A549 (cell line): Measurements from ENCODE around the gene CALML3. TPM values are rescaled to one million over a fixed set of nuclear protein-coding genes. Genes with fewer than 3 reads are reported as not detected.

ENCODE experiments used
- ATAC-seq, 2 experiments: fragments of 200-7000 bp in 1 of 2; fragments of >200 bp in 1 of 2; cut with Nextera tagmentation in 1 of 2; cut with Tn5 transposase in 1 of 2; 3 replicates each; pipeline versions ENCODE4 v1.8.0 to v1.9.1; 2018 to 2020; ENCODE audit warnings: mild to moderate bottlenecking in 1 of 2, moderate library complexity in 1 of 2
- CTCF ChIA-PET: fragments of 300-600 bp; sonication (Branson Sonifier 250); formaldehyde crosslinking; extraction: SDS; loops from one replicate; lab custom pipeline; 2021; ENCODE audit warnings: antibody characterized with exemption, inconsistent platforms; lab: Yijun Ruan, JAX
- POLR2A ChIA-PET: fragments of 350-600 bp; formaldehyde crosslinking; extraction: SDS; loops from one replicate; lab custom pipeline; 2021; ENCODE audit warnings: antibody characterized with exemption, inconsistent platforms; lab: Yijun Ruan, JAX
- DNase-seq, 2 experiments: peaks; one replicate each; pipeline versions ENCODE4 v3.0.0 to v3.0.0-alpha.2; 2011 to 2016; ENCODE audit warnings: low read depth in 1 of 2, low spot score in 1 of 2
- FAIRE-seq: peaks from 2 replicates; lab custom pipeline; 2011; peaks lifted over from hg19 to GRCh38; lab: Jason Lieb, UNC
- H3K27ac ChIP-seq, 2 experiments: fragments of >200 bp; sonication (Bioruptor Twin); formaldehyde crosslinking; 3 replicates each; pipeline ENCODE4 v1.5.1; 2016 to 2017
- H3K4me1 ChIP-seq: fragments of >200 bp; sonication (Bioruptor Twin); formaldehyde crosslinking; 3 replicates; pipeline ENCODE4 v1.6.1; 2016
- H3K4me2 ChIP-seq: fragments of >200 bp; sonication (Bioruptor Twin); formaldehyde crosslinking; 3 replicates; pipeline ENCODE4 v1.6.1; 2016
- H3K4me3 ChIP-seq: fragments of >200 bp; sonication (Bioruptor Twin); formaldehyde crosslinking; 3 replicates; pipeline ENCODE4 v1.5.1; 2016
- H3K9me3 ChIP-seq: fragments of >200 bp; sonication (Bioruptor Twin); formaldehyde crosslinking; 3 replicates; pipeline ENCODE4 v1.6.1; 2016
- BCL3 ChIP-seq: fragments of >200 bp; sonication (Bioruptor Twin); formaldehyde crosslinking; IDR thresholded peaks from 3 replicates; pipeline ENCODE4 v1.6.1; 2016
- BHLHE40 ChIP-seq: IDR thresholded peaks from 2 replicates; pipeline ENCODE4 v1.6.1; 2012; ENCODE audit warnings: low read depth, low read length, inconsistent platforms
- CBX2 ChIP-seq: fragments of 200-600 bp; sonication (generic); IDR thresholded peaks from 2 replicates; pipeline ENCODE4 v1.6.1; 2016; ENCODE audit warnings: low read depth, mild to moderate bottlenecking, borderline replicate concordance
- CHD4 ChIP-seq: fragments of 200-600 bp; sonication (generic); IDR thresholded peaks from 2 replicates; pipeline ENCODE4 v1.6.1; 2016; ENCODE audit warnings: antibody characterized with exemption, mild to moderate bottlenecking, borderline replicate concordance
- CTCF ChIP-seq: fragments of >200 bp; sonication (Bioruptor Twin); formaldehyde crosslinking; IDR thresholded peaks from 3 replicates; pipeline ENCODE4 v1.5.1; 2016
- E2F6 ChIP-seq: IDR thresholded peaks from 2 replicates; pipeline ENCODE4 v1.6.1; 2012; ENCODE audit warnings: low read depth, borderline replicate concordance
- EP300 ChIP-seq, 2 experiments: fragments of >200 bp; sonication (Bioruptor Twin); formaldehyde crosslinking; IDR thresholded peaks; 2 replicates in 1 of 2; 3 replicates in 1 of 2; pipeline ENCODE4 v1.6.1; 2016 to 2017
- FOXS1 ChIP-seq: fragments of 250-450 bp; sonication (Bioruptor Pico); IDR thresholded peaks from 2 replicates; pipeline ENCODE4 v1.5.0; 2020; ENCODE audit warnings: mild to moderate bottlenecking, moderate library complexity
- GATA3 ChIP-seq: IDR thresholded peaks from 2 replicates; pipeline ENCODE4 v1.6.1; 2012; ENCODE audit warnings: borderline replicate concordance
- HES2 ChIP-seq: fragments of >200 bp; sonication (Bioruptor Twin); formaldehyde crosslinking; IDR thresholded peaks from 2 replicates; pipeline ENCODE4 v1.6.1; 2016
- HMGXB4 ChIP-seq: fragments of 250-450 bp; sonication (Bioruptor Pico); IDR thresholded peaks from 2 replicates; pipeline ENCODE4 v1.5.0; 2021; ENCODE audit warnings: mild to moderate bottlenecking, moderate library complexity, borderline replicate concordance
- HOXA7 ChIP-seq: fragments of 250-450 bp; sonication (Bioruptor Pico); IDR thresholded peaks from 2 replicates; pipeline ENCODE4 v1.5.0; 2020; ENCODE audit warnings: mild to moderate bottlenecking, moderate library complexity
- JUN ChIP-seq, 2 experiments: fragments of >200 bp; sonication (Bioruptor Twin); formaldehyde crosslinking; IDR thresholded peaks; 2 replicates in 1 of 2; 3 replicates in 1 of 2; pipeline ENCODE4 v1.6.1; 2016 to 2017
- KDM1A ChIP-seq: fragments of 200-600 bp; sonication (generic); IDR thresholded peaks from 2 replicates; pipeline ENCODE4 v1.6.1; 2016; ENCODE audit warnings: low read depth, mild to moderate bottlenecking
- MAZ ChIP-seq: fragments of 150-350 bp; IDR thresholded peaks from 2 replicates; pipeline ENCODE4 v1.6.1; 2014; ENCODE audit warnings: antibody characterized with exemption, low read depth, low read length, borderline replicate concordance
- NPAS2 ChIP-seq: fragments of 250-450 bp; sonication (Bioruptor Pico); IDR thresholded peaks from 2 replicates; pipeline ENCODE4 v1.8.0; 2022; ENCODE audit warnings: mild to moderate bottlenecking, moderate library complexity, borderline replicate concordance
- NR3C1 ChIP-seq: fragments of >200 bp; sonication (Bioruptor Twin); formaldehyde crosslinking; IDR thresholded peaks from 3 replicates; pipeline ENCODE4 v1.6.1; 2017
- PBX3 ChIP-seq: IDR thresholded peaks from 2 replicates; pipeline ENCODE4 v1.6.1; 2012
- RAD21 ChIP-seq, 2 experiments: fragments of >200 bp in 1 of 2; sonication (Bioruptor Twin) in 1 of 2; formaldehyde crosslinking in 1 of 2; IDR thresholded peaks in 1 of 2; conservative IDR thresholded peaks in 1 of 2; 2 replicates in 1 of 2; 3 replicates in 1 of 2; pipeline ENCODE4 v1.6.1; 2012 to 2018; ENCODE audit warnings: inconsistent platforms in 1 of 2
- RCOR1 ChIP-seq: fragments of 150-350 bp; IDR thresholded peaks from 2 replicates; pipeline ENCODE4 v1.6.1; 2014; ENCODE audit warnings: antibody characterized with exemption, low read length, low read depth
- REST ChIP-seq: fragments of 200-600 bp; sonication (generic); IDR thresholded peaks from 2 replicates; pipeline ENCODE4 v1.6.1; 2016; ENCODE audit warnings: antibody characterized with exemption, mild to moderate bottlenecking, moderate library complexity
- RFX5 ChIP-seq: fragments of 450-650 bp; IDR thresholded peaks from 2 replicates; pipeline ENCODE4 v1.7.1; 2014; ENCODE audit warnings: antibody characterized with exemption, mild to moderate bottlenecking, moderate library complexity
- RNF2 ChIP-seq: fragments of 200-600 bp; sonication (generic); IDR thresholded peaks from 2 replicates; pipeline ENCODE4 v1.6.1; 2016; ENCODE audit warnings: low read depth, mild to moderate bottlenecking, antibody characterized with exemption, moderate library complexity, borderline replicate concordance
- TFCP2L1 ChIP-seq: fragments of 250-450 bp; sonication (Bioruptor Pico); IDR thresholded peaks from 2 replicates; pipeline ENCODE4 v1.5.0; 2021; ENCODE audit warnings: mild to moderate bottlenecking
- TP53 ChIP-seq: fragments of 250-450 bp; sonication (Bioruptor Pico); IDR thresholded peaks from 2 replicates; pipeline ENCODE4 v1.5.0; 2021; ENCODE audit warnings: mild to moderate bottlenecking, moderate library complexity
- WGBS: methylation state at CpG from one replicate; pipeline ENCODE4 v1.1.6; 2017; ENCODE audit errors: missing lambda C conversion rate; 5-methylcytosine and 5-hydroxymethylcytosine counted together
- polyA plus RNA-seq, 4 experiments: library from polyadenylated mRNA; depleted of rRNA in 3 of 4; stranded (reverse); fragments of >200 nt; fragmentation: RNase III in 1 of 4; extraction: RNeasy Plus Mini Kit Qiagen cat#74134 plus additional on column Dnase treatment in 1 of 4; gene quantifications; 2 replicates in 3 of 4; 3 replicates in 1 of 4; pipeline ENCODE4 v1.2.3, GENCODE V29; 2011 to 2017

The CALML3 gene
- polyA plus RNA-seq, 2 of the 4 experiments (the other 2 are of a cell fraction) = not detected

GRCh38 chr10:5566614-5567013, 41.9 kb downstream of the CALML3 start:
- Histone ChIP-seq H3K4me3 (no peak overlapping the region), H3K4me1 (no peaks in the 10 kb centered on the region), H3K27ac (no peak overlapping the region), H3K9me3 (no peaks in the 10 kb centered on the region), H3K4me2 (no peak overlapping the region)
- DNase-seq (no peak), FAIRE-seq (no peak), ATAC-seq (no peak)
- no peak for TF ChIP-seq CBX2
- no peak for TF ChIP-seq MAZ
- no peak for TF ChIP-seq PBX3
- TF ChIP-seq GATA3 = no peak
- TF ChIP-seq RAD21 (conservative IDR thresholded peaks at IDR 0.05 in 1 of 2, IDR thresholded peaks at IDR 0.05 in 1 of 2) = no peak
- no peak for TF ChIP-seq NPAS2 (CRISPR knock-in tag)
- no peak for TF ChIP-seq NR3C1
- TF ChIP-seq KDM1A = no peak
- TF ChIP-seq HOXA7 (CRISPR knock-in tag) = no peak
- no peak for TF ChIP-seq E2F6
- TF ChIP-seq JUN (IDR thresholded peaks at IDR 0.05) = no peak
- TF ChIP-seq CTCF = no peak
- no peak for TF ChIP-seq CHD4
- no peak for TF ChIP-seq RCOR1
- no peak for TF ChIP-seq HMGXB4 (CRISPR knock-in tag)
- ChIA-PET CTCF (interaction anchor here (0.9 to 4.0 kb wide), 7 partner anchors 8 to 125 kb away, joined by 3 to 24 read pairs (median 4); no protein-coding TSS in a partner anchor), POLR2A (no interaction called here)
- 69% methylated on average over 3 of the region's 3 CpGs for WGBS

GRCh38 chr10:5567477-5567876, 42.7 kb downstream of the CALML3 start:
- CTCF ChIA-PET = interaction anchor here (0.9 to 4.0 kb wide), 4 partner anchors 9 to 126 kb away, joined by 3 to 24 read pairs (median 6); no protein-coding TSS in a partner anchor
- POLR2A ChIA-PET = no interaction called here
- FAIRE-seq (no peak), ATAC-seq (no peak), DNase-seq (no peak)
- Histone ChIP-seq H3K4me3 (no peak overlapping the region), H3K4me1 (no peaks in the 10 kb centered on the region), H3K27ac (no peak overlapping the region), H3K4me2 (no peak overlapping the region), H3K9me3 (no peaks in the 10 kb centered on the region)
- WGBS = 80% methylated on average over 2 of the region's 2 CpGs
- TF ChIP-seq RNF2 (no peak), CBX2 (no peak), TFCP2L1 (CRISPR knock-in tag) (no peak), BCL3 (no peak), BHLHE40 (no peak), RFX5 (no peak), FOXS1 (CRISPR knock-in tag) (no peak), REST (no peak), EP300 (IDR thresholded peaks at IDR 0.05) (no peak), TP53 (CRISPR knock-in tag) (no peak), HES2 (no peak), GATA3 (no peak), CHD4 (no peak)
- TF ChIP-seq, all 56 proteins: peak for 0
